ENCODE measurements around the gene TRIM44.

The TRIM44 gene, protein sequence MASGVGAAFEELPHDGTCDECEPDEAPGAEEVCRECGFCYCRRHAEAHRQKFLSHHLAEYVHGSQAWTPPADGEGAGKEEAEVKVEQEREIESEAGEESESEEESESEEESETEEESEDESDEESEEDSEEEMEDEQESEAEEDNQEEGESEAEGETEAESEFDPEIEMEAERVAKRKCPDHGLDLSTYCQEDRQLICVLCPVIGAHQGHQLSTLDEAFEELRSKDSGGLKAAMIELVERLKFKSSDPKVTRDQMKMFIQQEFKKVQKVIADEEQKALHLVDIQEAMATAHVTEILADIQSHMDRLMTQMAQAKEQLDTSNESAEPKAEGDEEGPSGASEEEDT

DNA sequence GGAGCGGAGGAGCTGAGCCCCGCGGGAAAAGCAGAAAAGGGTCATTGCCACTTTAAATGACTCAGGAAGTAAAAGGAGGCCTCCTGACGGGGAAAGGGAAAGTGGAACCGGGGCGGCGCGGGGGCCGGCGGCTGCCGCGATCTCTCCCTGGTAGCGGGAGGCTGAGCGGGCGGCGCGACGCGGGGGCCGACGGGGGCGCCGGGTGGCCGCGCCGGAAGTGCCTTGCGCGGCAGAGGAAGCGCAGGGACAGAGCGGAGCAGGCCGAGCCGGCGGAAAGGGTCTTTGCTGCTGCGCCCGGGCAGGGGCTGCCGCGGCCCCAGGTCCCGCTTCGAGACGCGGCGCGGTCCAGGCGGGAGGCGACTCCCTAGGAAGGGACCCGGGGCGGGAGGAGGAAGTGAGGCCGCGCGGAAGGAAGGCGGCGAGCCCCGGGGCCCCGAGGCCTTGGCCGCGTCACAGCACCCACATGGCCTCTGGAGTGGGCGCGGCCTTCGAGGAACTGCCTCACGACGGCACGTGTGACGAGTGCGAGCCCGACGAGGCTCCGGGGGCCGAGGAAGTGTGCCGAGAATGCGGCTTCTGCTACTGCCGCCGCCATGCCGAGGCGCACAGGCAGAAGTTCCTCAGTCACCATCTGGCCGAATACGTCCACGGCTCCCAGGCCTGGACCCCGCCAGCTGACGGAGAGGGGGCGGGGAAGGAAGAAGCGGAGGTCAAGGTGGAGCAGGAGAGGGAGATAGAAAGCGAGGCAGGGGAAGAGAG lies at the start of gene TRIM44:
Gene TRIM44, plus strand, starts transcription at position 127 of the 759 bp plus-strand sequence. Its CDS starts 337 bp downstream, at position 464.
- DNase-seq (ENCODE audit: low read depth): peak; percentile 87

DNA sequence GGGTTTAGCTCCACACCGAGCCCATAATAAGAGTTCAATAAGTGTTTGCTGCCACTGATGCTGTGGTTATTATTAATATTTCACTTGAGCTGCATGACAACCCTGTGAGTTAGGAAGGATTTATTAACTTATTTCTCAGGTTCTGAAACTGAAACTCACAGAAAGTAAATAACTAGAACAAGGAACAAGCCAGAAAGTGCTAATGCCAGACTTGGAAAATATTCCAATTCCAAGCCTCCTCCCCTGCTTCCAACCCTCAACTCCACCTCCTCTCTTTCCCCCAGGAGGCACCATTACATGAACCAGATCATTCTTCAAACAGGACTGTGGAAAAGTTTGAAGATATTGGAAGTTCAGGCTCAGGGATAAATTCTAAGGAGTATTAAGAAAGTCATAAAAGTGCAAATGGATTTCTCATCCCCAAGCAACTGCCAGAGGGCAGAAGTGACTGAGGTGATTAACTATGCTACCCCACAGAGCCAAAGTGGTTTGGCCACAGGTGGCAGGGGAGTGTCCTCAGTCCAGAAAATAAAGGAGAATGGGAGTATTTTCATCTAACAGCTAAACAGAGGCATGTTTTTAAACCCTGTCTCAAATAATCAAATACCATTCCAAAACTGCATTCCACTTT lies 47.5 kb upstream of the TRIM44 start:
- DNase-seq (ENCODE audit: low read depth): peak; percentile 58

DNA sequence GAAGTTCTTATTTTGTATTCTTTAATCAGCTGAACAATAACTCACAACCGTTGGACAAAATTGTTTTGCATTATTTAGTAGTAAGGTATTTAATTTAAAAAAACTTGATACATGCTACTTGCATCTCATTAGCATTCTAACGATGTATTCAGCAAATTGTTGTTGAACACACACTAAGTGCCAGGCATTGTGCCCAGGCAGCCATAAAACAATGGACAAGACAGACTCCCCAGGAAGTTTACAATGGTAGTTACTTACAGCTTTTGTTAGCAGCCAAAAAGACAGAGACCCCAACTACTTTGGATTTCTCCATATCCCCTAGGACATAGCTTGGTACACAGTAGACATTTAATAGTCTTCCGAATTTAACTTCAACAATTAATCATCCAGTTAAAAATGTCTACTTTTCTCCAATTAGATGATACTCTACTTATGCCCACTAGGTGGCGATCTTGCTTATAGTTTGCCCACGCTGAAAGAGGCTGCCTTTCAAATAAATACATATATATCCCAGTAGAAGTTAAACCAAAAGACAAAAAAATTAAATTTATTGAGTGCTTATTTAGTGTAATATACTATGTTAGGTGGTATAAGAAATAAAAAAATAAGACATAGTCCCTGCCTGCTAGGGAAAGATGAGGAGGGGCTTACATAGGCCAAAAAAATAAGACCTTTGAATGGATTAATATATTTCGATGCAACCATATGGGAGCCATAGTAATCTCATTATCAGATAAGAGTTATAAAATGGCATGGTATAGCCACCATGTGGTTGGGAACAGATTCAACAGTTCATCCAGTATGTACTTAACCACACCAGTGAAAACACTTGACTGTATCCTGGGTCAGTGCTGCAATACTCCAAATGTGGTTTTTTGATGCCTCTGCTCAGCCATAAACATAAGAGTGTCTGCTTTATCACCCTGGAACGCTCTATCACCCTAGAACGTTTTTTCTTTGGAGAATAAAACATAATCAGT lies 46.4 kb upstream of the TRIM44 start:
- DNase-seq (ENCODE audit: low read depth): peak; percentile 76

DNA sequence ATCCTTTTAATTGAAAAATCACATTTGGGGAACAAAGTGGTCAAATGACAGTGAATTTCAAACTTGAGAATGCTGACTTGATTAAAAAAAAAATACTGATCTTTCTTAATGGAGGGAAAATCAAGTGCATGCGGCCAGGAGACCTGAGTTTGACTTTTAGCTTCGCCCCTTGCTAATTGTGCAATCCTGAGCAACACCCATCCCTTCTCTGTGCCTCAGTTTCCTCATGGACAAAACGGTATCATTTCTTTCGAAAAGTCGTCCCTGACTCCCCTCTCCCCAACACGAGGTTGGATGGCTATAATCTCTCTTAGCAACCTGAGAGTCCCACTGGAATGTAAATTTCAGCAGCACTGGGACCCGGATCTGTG lies 45.3 kb upstream of the TRIM44 start:
- DNase-seq (ENCODE audit: low read depth): no peak

DNA sequence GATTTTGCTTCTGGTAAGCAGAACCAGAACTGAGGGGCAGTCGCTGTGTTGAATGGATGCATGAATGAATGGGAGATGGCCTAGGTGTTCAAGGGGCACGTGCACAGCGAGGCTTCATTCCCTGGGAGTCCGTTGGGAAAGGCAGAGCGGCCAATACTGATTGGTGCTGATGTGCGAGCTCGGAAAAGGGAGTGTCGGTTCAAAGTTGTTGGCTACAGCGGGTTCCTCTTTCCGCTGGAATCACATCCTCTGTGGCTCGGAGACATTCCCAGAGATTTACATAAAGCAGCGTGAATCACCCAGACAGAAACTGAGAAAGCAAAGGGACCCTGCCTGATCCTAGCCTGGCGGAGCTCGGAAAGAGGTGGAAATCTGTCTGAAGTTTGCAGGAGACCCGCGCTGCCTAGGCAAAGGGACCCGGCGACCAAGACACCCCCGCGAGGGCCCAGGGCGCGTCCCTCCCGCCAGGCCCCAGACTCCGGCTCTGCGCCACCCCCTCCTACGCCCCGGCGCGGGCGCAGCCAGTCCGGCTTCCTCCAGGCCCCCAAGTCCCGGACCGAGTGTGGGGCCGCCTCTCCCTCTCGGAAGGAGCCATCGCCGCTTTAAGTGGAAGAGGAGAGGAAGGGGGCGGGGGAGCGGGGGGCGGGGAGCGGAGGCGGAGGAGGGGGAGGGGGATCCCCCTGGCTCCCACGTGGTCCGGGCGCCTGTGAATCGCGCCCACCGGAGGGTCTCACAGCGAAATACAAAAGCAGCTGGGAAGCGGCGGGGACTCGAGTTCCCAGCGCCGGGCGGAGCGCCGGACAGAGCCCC lies 44.7 kb upstream of the TRIM44 start, which contains the start of gene FJX1:
Gene FJX1, plus strand, starts transcription at position 774 of the 810 bp plus-strand sequence. CDS start 177 bp downstream, outside the sequence.
- peak; percentile 97 for DNase-seq (ENCODE audit: low read depth)

DNA sequence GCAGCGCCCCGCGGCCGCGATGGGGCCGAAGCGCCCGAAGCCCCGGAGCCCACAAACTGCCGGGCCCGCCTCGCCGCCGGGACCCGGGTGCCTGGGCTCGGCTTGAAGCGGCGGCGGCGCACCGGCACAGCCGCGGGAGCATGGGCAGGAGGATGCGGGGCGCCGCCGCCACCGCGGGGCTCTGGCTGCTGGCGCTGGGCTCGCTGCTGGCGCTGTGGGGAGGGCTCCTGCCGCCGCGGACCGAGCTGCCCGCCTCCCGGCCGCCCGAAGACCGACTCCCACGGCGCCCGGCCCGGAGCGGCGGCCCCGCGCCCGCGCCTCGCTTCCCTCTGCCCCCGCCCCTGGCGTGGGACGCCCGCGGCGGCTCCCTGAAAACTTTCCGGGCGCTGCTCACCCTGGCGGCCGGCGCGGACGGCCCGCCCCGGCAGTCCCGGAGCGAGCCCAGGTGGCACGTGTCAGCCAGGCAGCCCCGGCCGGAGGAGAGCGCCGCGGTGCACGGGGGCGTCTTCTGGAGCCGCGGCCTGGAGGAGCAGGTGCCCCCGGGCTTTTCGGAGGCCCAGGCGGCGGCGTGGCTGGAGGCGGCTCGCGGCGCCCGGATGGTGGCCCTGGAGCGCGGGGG lies 44.0 kb upstream of the TRIM44 start:
- peak; percentile 63 for DNase-seq (ENCODE audit: low read depth)

DNA sequence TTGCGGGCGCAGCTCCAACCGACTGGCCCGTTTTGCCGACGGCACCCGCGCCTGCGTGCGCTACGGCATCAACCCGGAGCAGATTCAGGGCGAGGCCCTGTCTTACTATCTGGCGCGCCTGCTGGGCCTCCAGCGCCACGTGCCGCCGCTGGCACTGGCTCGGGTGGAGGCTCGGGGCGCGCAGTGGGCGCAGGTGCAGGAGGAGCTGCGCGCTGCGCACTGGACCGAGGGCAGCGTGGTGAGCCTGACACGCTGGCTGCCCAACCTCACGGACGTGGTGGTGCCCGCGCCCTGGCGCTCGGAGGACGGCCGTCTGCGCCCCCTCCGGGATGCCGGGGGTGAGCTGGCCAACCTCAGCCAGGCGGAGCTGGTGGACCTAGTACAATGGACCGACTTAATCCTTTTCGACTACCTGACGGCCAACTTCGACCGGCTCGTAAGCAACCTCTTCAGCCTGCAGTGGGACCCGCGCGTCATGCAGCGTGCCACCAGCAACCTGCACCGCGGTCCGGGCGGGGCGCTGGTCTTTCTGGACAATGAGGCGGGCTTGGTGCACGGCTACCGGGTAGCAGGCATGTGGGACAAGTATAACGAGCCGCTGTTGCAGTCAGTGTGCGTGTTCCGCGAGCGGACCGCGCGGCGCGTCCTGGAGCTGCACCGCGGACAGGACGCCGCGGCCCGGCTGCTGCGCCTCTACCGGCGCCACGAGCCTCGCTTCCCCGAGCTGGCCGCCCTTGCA lies 43.3 kb upstream of the TRIM44 start:
- peak; percentile 57 for DNase-seq (ENCODE audit: low read depth)

DNA sequence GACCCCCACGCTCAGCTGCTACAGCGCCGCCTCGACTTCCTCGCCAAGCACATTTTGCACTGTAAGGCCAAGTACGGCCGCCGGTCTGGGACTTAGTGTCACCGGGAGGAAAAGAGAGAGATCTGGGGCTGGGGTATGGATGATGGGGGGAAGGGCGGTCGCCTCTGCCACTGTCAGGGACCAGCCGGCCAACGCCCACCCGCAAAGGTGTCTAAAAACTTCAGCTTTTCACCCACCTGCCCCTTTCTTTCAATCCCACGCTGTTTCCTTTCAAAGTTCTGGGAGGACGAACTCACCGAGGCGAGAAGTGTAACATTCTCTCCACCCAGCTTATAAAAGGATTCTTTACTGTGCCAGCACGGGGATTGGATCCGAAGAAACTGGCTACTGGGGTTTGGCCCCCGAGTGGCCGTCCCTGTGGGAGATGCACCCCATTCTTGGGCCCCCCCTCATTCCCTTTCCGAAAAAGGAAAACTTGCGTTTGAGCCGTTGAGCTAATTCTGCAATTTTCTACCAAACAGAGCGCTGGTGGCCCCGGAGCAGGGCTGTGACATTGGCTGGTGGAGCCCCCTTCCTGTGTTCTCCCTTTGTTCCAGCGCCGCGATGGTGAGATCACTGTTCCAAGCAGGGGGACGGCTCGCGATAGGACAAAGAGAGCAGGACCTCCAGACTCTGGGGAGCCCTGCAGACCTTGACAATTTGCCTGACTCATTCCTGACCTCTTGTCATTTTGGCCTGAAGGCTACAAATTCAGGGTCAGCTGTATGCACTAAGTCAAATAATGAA lies 42.5 kb upstream of the TRIM44 start:
- peak; percentile 89 for DNase-seq (ENCODE audit: low read depth)

DNA sequence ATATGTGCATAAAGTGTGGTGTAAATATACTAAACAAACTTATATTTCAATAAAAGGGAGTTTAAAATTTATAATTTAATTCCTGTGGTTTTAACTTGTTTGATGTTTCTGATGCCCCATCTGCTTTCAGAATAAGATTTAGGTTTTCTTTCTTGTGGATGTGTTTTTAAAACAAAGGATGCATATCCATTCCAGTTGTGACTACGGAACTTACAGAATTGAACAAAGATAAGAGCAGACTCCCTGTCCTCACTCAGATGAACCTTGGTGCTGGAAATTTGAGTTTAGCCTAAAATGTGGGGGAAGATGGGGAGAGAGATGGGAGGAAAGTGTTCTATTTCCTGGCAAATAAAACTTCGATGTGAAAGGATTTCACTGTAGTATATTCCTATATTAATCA lies 41.8 kb upstream of the TRIM44 start:
- no peak for DNase-seq (ENCODE audit: low read depth)

DNA sequence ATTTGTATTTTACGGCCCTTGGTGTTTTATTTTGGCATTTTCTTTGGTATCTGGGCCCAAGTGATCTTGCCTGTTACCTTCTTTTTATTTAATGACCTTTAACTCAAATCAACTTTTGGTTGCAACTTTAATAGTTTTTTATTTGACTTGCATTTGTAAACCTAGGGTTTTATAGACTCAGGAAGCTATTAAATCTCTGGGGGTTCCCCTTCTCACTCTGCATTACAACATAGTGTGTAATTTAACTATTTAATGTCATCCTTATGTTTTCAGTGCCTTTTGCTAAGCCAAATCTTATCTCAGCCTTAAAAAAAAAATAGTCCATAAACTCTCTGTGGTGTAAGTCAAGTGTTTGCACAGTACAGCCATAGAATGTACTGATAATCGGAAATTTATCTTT lies 41.0 kb upstream of the TRIM44 start:
- DNase-seq (ENCODE audit: low read depth): peak; percentile 43

DNA sequence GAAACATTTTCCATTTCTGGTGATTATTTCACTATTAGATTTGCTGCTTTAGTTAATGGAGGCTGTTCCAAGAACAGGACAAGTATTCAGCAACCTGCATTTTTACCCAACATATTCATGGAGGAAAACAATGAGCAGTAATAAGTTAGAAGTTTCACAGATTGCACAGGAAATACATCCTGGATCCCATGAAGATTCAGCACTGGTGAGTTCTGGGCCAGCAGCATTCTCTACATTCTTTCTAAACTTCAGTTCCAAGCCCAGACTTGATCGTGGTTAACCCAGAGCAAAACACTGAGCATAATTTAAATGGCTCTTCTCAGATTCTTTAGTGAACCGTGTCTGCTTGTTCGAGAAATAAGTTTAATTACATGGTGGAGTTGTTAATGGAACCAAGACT lies 40.5 kb upstream of the TRIM44 start:
- peak; percentile 88 for DNase-seq (ENCODE audit: low read depth)

DNA sequence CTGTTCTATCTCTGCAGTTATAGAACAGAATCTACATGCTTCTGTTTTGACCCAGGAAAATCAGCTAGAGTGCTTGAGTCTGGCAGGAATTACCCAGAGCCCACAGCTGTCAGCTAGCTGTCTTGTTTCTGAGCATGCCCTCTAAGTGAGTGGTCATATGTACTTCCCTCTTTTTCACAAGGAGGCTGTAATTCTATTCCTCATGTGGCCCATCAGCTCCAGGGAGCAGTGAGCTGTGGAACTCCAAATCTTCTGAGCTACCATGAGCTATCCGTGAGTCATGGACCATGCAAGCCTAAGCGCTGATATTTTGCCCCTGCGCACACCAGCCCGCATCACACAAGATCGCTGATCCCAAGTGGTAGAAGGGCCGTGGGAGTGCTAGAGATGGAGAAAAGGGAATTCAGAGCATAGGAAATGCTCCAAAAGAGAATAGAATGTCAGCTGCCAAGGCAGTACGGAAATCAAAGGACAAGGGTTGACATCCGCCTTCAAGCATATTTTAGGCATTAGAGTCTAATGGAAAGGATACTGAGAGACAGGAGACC lies 38.9 kb upstream of the TRIM44 start:
- DNase-seq (ENCODE audit: low read depth): peak; percentile 98

DNA sequence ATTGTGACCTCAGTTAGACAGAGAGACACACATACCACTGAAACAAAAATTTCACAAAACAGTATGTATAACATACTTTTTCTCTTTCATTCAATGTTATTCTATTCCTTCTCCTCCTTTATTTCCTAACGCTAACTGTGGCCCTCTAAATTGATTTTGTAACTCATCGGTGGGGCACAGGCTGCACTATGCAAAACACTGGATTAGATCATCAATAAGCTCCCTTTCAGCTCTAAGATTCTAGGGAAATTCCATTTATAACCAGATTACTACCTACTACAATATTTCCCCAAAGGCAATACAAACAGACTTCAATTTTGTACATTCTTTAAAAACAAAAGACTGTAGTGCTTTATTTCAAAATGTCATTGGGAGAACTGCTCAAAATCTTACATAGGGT lies 38.3 kb upstream of the TRIM44 start:
- DNase-seq (ENCODE audit: low read depth): peak; percentile 47

DNA sequence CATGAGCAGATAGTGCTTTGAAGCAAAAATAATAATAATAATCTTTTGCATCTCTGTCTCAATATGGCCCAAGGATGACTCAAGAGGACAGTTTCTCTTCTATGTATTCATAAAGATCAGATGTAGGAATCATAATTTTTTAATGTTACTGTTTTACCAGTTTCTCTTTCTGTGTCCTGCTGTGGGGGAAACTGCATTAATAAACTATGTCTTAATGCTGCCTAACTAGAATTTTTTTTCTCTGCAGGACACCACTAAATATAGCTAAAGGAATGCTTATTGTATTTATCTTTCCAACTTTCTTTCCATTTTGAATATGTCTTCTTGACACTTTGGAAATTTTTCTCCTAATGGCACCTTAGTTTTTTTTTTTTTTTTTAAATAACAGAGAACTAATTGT lies 37.8 kb upstream of the TRIM44 start:
- DNase-seq (ENCODE audit: low read depth): peak; percentile 34

DNA sequence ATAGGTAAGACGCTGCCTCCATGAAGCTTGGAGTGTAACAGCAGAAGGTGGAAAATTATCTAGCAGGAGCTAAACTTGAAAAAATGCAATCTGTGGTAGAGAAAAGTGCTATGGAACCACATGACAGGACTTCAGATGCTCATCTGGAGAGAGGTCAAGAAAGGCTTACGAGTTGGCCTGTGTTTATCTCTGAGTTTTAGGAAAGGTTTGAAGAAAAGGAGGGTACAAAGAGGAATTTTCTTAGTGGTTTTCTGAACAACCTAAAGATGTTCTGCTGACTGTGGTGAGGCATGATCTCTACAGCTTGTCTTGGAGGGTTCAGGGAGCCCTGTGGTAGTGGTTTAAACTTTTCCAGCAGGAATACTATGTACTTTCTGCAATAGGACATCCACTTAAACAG lies 36.1 kb upstream of the TRIM44 start:
- DNase-seq (ENCODE audit: low read depth): no peak

DNA sequence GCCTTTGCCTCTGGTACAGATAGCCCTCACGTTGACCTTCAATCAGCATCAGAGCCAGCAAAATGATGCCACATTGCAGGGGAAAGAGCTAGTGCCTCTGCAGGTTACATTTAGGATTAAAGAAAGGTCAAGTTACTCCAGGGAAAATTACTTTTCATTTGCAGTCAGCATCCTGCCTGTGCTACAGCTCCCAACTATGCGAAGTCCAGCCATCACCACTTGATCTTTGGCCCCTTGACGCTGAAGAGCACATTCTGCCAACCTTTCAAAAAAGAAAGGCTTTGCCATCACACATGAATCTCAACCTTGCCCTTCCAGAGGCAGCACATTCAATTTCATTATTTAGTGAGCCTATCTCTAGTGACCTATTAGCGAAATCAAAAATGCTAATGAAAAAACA lies 33.1 kb upstream of the TRIM44 start:
- peak; percentile 44 for DNase-seq (ENCODE audit: low read depth)

DNA sequence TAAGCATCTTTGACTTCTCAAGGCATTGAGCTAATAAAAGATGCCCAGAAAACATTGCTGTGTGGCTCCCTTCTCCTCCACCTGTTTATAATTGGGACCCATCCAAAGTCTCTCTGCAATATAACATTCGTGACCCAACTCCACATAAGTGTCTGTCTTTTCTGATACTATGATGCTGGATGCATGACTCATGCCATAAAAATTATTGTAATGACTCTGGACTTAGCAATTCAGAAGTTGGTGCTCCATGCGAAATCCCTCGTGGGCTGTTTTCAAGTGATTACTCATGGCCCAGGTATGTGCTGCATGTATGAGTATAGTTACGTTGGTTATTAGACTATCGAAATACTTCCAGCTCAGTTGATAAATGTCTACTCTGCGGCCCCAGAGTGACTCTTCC lies 32.7 kb upstream of the TRIM44 start:
- peak; percentile 100 for DNase-seq (ENCODE audit: low read depth)

DNA sequence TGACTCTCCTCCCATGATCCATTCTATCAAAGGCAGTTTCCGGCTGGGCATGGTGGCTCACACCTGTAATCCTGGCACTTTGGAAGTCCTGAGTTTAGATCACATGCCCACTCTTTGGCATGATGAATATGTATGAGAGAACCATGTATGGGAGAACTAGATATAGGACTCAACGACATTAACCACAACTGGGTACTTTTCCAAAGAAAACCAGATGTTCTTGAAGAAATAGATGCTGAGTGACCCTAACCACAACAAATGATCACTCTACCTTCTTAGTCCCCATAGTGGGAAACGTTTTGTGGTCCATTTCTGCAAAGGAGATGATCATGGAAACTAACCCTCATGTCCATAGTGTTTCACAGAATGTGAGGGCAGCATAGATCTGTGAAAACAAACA lies 30.7 kb upstream of the TRIM44 start:
- no peak for DNase-seq (ENCODE audit: low read depth)

DNA sequence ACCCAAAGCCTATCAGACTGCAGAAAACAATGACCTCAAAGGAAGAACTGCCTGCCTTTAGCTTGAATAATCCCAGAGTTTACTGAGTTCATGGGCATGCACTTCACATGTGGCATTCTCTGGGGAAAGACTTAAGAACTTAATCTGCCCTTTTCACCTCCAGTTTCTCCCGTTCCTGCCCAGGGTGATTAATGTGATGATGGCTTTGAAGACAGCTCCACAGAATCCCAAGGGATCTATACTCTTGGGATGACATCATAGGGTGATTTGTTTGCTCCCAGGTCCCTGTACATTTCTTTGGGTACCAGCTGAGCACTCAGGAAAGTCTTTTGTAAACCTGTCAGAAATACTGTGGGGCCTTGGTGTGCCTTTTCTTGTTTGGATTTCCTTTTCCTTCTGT lies 30.3 kb upstream of the TRIM44 start:
- DNase-seq (ENCODE audit: low read depth): peak; percentile 57
